ENCODE results near the gene KIF16B. TPM values are rescaled to one million over a fixed set of nuclear protein-coding genes. Genes with fewer than 3 reads are reported as not detected.

KIF16B gene
- total RNA-seq, 1 experiment from 2014 or later, result 16.6 TPM

GRCh38 chr20:16530201-16530681 lies 43.0 kb downstream of the KIF16B start:
- in situ Hi-C loops (cut with HindIII; ENCODE audit: low pct_unique_long_range_greater_than_20kb, low sequenced_read_pairs), result no loop called here

GRCh38 chr20:16528078-16528477 lies 45.2 kb downstream of the KIF16B start:
- Histone ChIP-seq H3K36me3 (ENCODE audit: control insufficient read depth, insufficient read depth, low read length) (no peaks in the 10 kb centered on the region; the same call in 1 of the 2 replicates), H3K9me3 (ENCODE audit: control insufficient read depth, insufficient read depth, low read depth, low read length) (no peaks in the 10 kb centered on the region), H3K4me1 (ENCODE audit: control insufficient read depth, insufficient read depth, low read length) (peaks cover 38% of the 10 kb centered on the region), H3K4me3 (ENCODE audit: low read depth in 2 of 2, low read length in 2 of 2) (peak overlapping the region in 1 of 2 experiments; percentile 32; a peak in 2 of 4 replicates), H3K27me3 (ENCODE audit: control insufficient read depth, insufficient read depth, low read length) (no peaks in the 10 kb centered on the region), H3K27ac (ENCODE audit: low read length) (peak overlapping the region; percentile 78)
- DNase-seq (ENCODE audit: low read depth, low spot score), result peak; percentile 89
- BruUV-seq (replicated peaks), result no TSS peak
- POLR2A ChIA-PET, result no interaction called here
- in situ Hi-C loops (cut with HindIII; ENCODE audit: low pct_unique_long_range_greater_than_20kb, low sequenced_read_pairs), result no loop called here
- peak; percentile 91 for ATAC-seq
- TF ChIP-seq REST (IDR thresholded peaks at IDR 0.05; ENCODE audit: insufficient read depth in 1 of 2, low read depth in 2 of 2, low read length in 1 of 2) (no peak), SIN3A (IDR thresholded peaks at IDR 0.05; ENCODE audit: borderline replicate concordance, insufficient read depth, low read depth, low read length) (no peak), TCF7L2 (IDR thresholded peaks at IDR 0.05; ENCODE audit: low read depth, low read length) (0 out of 2 replicates have a peak, but pooled peaks have one; percentile 30), POLR2AphosphoS5 (IDR thresholded peaks at IDR 0.05; ENCODE audit: low read depth, low read length) (no peak; the same call in 1 of the 2 replicates)
- TF ChIP-seq, protein P1, sequence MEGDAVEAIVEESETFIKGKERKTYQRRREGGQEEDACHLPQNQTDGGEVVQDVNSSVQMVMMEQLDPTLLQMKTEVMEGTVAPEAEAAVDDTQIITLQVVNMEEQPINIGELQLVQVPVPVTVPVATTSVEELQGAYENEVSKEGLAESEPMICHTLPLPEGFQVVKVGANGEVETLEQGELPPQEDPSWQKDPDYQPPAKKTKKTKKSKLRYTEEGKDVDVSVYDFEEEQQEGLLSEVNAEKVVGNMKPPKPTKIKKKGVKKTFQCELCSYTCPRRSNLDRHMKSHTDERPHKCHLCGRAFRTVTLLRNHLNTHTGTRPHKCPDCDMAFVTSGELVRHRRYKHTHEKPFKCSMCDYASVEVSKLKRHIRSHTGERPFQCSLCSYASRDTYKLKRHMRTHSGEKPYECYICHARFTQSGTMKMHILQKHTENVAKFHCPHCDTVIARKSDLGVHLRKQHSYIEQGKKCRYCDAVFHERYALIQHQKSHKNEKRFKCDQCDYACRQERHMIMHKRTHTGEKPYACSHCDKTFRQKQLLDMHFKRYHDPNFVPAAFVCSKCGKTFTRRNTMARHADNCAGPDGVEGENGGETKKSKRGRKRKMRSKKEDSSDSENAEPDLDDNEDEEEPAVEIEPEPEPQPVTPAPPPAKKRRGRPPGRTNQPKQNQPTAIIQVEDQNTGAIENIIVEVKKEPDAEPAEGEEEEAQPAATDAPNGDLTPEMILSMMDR (IDR thresholded peaks at IDR 0.05), result no peak
- CTCF ChIA-PET, result no interaction called here
- intact Hi-C loops (cut with micrococcal nuclease; ENCODE audit: unreplicated experiment), result no loop called here

More at GRCh38 chr20:16530201-16530681, 43.0 kb downstream of the KIF16B start:
- intact Hi-C loops (cut with micrococcal nuclease; ENCODE audit: unreplicated experiment), result no loop called here
- Histone ChIP-seq H3K27ac (ENCODE audit: low read length) (peak overlapping the region; percentile 78), H3K27me3 (ENCODE audit: control insufficient read depth, insufficient read depth, low read length) (no peaks in the 10 kb centered on the region), H3K36me3 (ENCODE audit: control insufficient read depth, insufficient read depth, low read length) (no peaks in the 10 kb centered on the region; the same call in 1 of the 2 replicates), H3K9me3 (ENCODE audit: control insufficient read depth, insufficient read depth, low read depth, low read length) (no peaks in the 10 kb centered on the region), H3K4me1 (ENCODE audit: control insufficient read depth, insufficient read depth, low read length) (peaks cover 38% of the 10 kb centered on the region), H3K4me3 (ENCODE audit: low read depth in 2 of 2, low read length in 2 of 2) (peak overlapping the region; percentile 17 to 52)
- ATAC-seq (peak; percentile 97), DNase-seq (ENCODE audit: low read depth, low spot score) (peak; percentile 88)
- BruUV-seq (replicated peaks), result no TSS peak
- TF ChIP-seq POLR2AphosphoS5 (IDR thresholded peaks at IDR 0.05; ENCODE audit: low read depth, low read length) (no peak; the same call in 1 of the 2 replicates), TCF7L2 (IDR thresholded peaks at IDR 0.05; ENCODE audit: low read depth, low read length) (no peak), REST (IDR thresholded peaks at IDR 0.05; ENCODE audit: insufficient read depth in 1 of 2, low read depth in 2 of 2, low read length in 1 of 2) (no peak), SIN3A (IDR thresholded peaks at IDR 0.05; ENCODE audit: borderline replicate concordance, insufficient read depth, low read depth, low read length) (no peak)
- TF ChIP-seq, protein P1 (IDR thresholded peaks at IDR 0.05), result no peak
- POLR2A ChIA-PET, result no interaction called here
- CTCF ChIA-PET, result no interaction called here
